HEK293 (cell line): ENCODE data around the gene NAPB.

Experiments
- CTCF ChIA-PET: fragments of 350-600 bp; formaldehyde crosslinking; extraction: SDS; loops from one replicate; lab custom pipeline; 2021; ENCODE audit warnings: antibody characterized with exemption; lab: Yijun Ruan, JAX
- POLR2A ChIA-PET: fragments of 300-600 bp; formaldehyde crosslinking; extraction: SDS; loops from one replicate; lab custom pipeline; 2020; ENCODE audit warnings: antibody characterized with exemption, inconsistent platforms; lab: Yijun Ruan, JAX
- H3K27ac ChIP-seq: fragments of 200-500 bp; sonication (Bioruptor generic); 2 replicates; pipeline ENCODE4 v1.5.1; 2014; ENCODE audit warnings: low read depth, low read length, control low read depth, inconsistent platforms; ENCODE audit errors: extremely low read depth
- H3K36me3 ChIP-seq, 2 experiments: fragments of 200-500 bp in 1 of 2; sonication (Bioruptor generic) in 1 of 2; 1 replicate in 1 of 2; 2 replicates in 1 of 2; pipeline ENCODE4 v1.5.1; 2014 to 2017; ENCODE audit warnings: inconsistent platforms in 2 of 2, low read length in 2 of 2; ENCODE audit not compliant: control insufficient read depth in 2 of 2, insufficient read depth in 1 of 2
- H3K4me1 ChIP-seq: fragments of 200-500 bp; sonication (Bioruptor generic); 2 replicates; pipeline ENCODE4 v1.5.1; 2014; ENCODE audit warnings: mild to moderate bottlenecking, low read length, inconsistent platforms; ENCODE audit not compliant: control insufficient read depth, insufficient read depth
- H3K4me3 ChIP-seq: 2 replicates; pipeline ENCODE4 v1.5.1; 2011; ENCODE audit warnings: low read depth, mild to moderate bottlenecking, control low read depth, low read length, moderate library complexity
- H3K9me3 ChIP-seq: fragments of 200-500 bp; sonication (Bioruptor generic); 2 replicates; pipeline ENCODE4 v1.5.1; 2014; ENCODE audit warnings: low read depth, low read length, inconsistent platforms; ENCODE audit not compliant: control insufficient read depth, insufficient read depth
- GLI2 ChIP-seq: fragments of 450-650 bp; formaldehyde crosslinking; IDR thresholded peaks from 2 replicates; pipeline ENCODE4; 2017; ENCODE audit warnings: missing biosample characterization, missing genetic modification characterization, low read depth, borderline replicate concordance
- GLIS2 ChIP-seq: fragments of 450-650 bp; formaldehyde crosslinking; IDR thresholded peaks from 2 replicates; pipeline ENCODE4 v1.5.1; 2016; ENCODE audit warnings: missing biosample characterization, missing genetic modification characterization
- KLF9 ChIP-seq: fragments of 450-650 bp; formaldehyde crosslinking; IDR thresholded peaks from 2 replicates; pipeline ENCODE4 v1.5.1; 2016; ENCODE audit warnings: missing biosample characterization, missing genetic modification characterization, low read depth
- SCRT2 ChIP-seq: fragments of 450-650 bp; formaldehyde crosslinking; IDR thresholded peaks from 2 replicates; pipeline ENCODE4 v1.5.1; 2016; ENCODE audit warnings: missing biosample characterization, missing genetic modification characterization
- ZBTB1 ChIP-seq: fragments of 450-650 bp; formaldehyde crosslinking; IDR thresholded peaks from 2 replicates; pipeline ENCODE4 v1.5.1; 2016; ENCODE audit warnings: missing biosample characterization, missing genetic modification characterization
- ZBTB17 ChIP-seq: fragments of 450-650 bp; formaldehyde crosslinking; IDR thresholded peaks from 2 replicates; pipeline ENCODE4 v1.5.1; 2016; ENCODE audit warnings: missing biosample characterization, missing genetic modification characterization
- ZBTB20 ChIP-seq: fragments of 450-650 bp; formaldehyde crosslinking; IDR thresholded peaks from 2 replicates; pipeline ENCODE4 v1.5.1; 2016; ENCODE audit warnings: missing biosample characterization, missing genetic modification characterization
- ZBTB21 ChIP-seq: fragments of 450-650 bp; formaldehyde crosslinking; IDR thresholded peaks from 2 replicates; pipeline ENCODE4 v1.5.1; 2017; ENCODE audit warnings: missing biosample characterization, missing genetic modification characterization
- ZFP3 ChIP-seq: fragments of 450-650 bp; formaldehyde crosslinking; IDR thresholded peaks from 2 replicates; pipeline ENCODE4 v1.5.1; 2016; ENCODE audit warnings: low read depth, missing biosample characterization, missing genetic modification characterization
- ZFP37 ChIP-seq: fragments of 450-650 bp; formaldehyde crosslinking; IDR thresholded peaks from 2 replicates; pipeline ENCODE4 v1.5.1; 2016; ENCODE audit warnings: missing biosample characterization, missing genetic modification characterization
- ZNF114 ChIP-seq: fragments of 450-650 bp; formaldehyde crosslinking; IDR thresholded peaks from 2 replicates; pipeline ENCODE4 v1.5.0; 2017; ENCODE audit warnings: missing biosample characterization, missing genetic modification characterization
- ZNF19 ChIP-seq: fragments of 450-650 bp; formaldehyde crosslinking; IDR thresholded peaks from 2 replicates; pipeline ENCODE4; 2016; ENCODE audit warnings: missing biosample characterization, missing genetic modification characterization, low read depth
- ZNF211 ChIP-seq: fragments of 450-650 bp; formaldehyde crosslinking; IDR thresholded peaks from 2 replicates; pipeline ENCODE4 v1.5.1; 2016; ENCODE audit warnings: low read depth, missing biosample characterization, missing genetic modification characterization
- ZNF221 ChIP-seq: fragments of 450-650 bp; formaldehyde crosslinking; IDR thresholded peaks from 2 replicates; pipeline ENCODE4 v1.5.1; 2017; ENCODE audit warnings: missing biosample characterization, missing genetic modification characterization, borderline replicate concordance
- ZNF426 ChIP-seq: fragments of 450-650 bp; formaldehyde crosslinking; IDR thresholded peaks from 2 replicates; pipeline ENCODE4 v1.5.1; 2017; ENCODE audit warnings: missing biosample characterization, missing genetic modification characterization, mild to moderate bottlenecking, inconsistent platforms, moderate library complexity
- ZNF521 ChIP-seq: fragments of 450-650 bp; formaldehyde crosslinking; IDR thresholded peaks from 2 replicates; pipeline ENCODE4 v1.5.1; 2017; ENCODE audit warnings: missing biosample characterization, mild to moderate bottlenecking, missing genetic modification characterization
- ZNF792 ChIP-seq: fragments of 450-650 bp; formaldehyde crosslinking; IDR thresholded peaks from 2 replicates; pipeline ENCODE4 v1.5.1; 2016; ENCODE audit warnings: missing biosample characterization, missing genetic modification characterization
- ZNF837 ChIP-seq: fragments of 450-650 bp; formaldehyde crosslinking; IDR thresholded peaks from 2 replicates; pipeline ENCODE4 v1.5.1; 2016; ENCODE audit warnings: missing biosample characterization, missing genetic modification characterization
- TF ChIP-seq, protein P1 (sequence below): fragments of 450-650 bp; formaldehyde crosslinking; IDR thresholded peaks from 2 replicates; pipeline ENCODE4 v1.5.1; 2016; ENCODE audit warnings: missing biosample characterization, missing genetic modification characterization
- TF ChIP-seq, protein P2 (sequence below): fragments of 450-650 bp; formaldehyde crosslinking; IDR thresholded peaks from 2 replicates; pipeline ENCODE4 v1.5.1; 2016; ENCODE audit warnings: missing biosample characterization, missing genetic modification characterization
- TF ChIP-seq, protein P3 (sequence below): fragments of 450-650 bp; formaldehyde crosslinking; IDR thresholded peaks from 2 replicates; pipeline ENCODE4 v1.5.1; 2016; ENCODE audit warnings: missing biosample characterization, missing genetic modification characterization
- TF ChIP-seq, protein P4 (sequence below): fragments of 450-650 bp; formaldehyde crosslinking; IDR thresholded peaks from 2 replicates; pipeline ENCODE4 v1.5.1; 2016; ENCODE audit warnings: missing biosample characterization, missing genetic modification characterization, borderline replicate concordance

The NAPB gene

DNA sequence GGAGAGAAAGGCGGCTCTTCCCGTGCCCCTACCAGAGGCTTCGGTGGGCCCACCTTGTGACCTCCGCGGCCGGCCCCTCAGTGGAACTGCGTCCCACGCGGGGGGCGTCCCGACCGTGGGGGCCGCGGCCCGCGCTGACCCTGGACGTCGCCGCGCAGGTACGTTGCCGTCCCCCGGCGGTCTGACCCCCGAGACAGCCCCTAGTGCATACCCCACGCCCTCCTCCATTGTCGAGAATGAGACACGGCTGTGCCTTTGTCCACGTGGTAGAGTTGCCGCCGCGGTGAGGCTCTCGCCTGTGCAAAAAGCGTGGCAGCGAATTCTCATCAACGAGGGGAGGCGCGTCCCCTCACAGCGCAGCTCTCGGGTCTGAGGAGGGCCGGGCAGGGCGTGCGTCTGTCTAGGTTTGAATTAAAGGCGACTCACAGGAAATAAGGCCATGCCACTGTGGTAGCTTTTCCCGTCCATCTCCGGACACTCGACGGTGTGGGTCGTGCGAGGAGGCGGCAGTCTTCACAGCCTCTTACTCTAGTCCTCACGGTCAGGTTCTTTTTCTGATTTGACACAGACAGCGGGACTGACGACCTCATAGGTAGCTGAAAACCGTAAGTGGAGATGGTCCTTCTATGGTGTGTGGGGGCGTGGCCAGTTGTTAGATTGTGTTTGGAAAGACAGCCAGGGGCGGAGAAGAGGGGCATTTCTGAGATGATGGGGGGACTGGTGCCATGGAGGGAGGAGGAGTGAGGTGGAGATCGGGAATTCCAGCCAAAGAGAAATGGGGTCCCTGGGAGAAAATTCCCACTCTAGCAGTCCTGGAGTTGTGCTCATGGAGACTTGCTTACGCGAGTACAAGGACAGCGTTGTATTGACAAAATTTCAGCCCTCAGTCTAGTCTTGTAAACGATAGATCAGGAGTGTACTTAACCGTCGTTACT is 70.1 kb downstream of the NAPB start (continued):
- TF ChIP-seq ZNF221 (tag by site-specific recombination) = no peak
- TF ChIP-seq ZBTB17 (tag by site-specific recombination) = 0 out of 2 replicates have a peak, but pooled peaks have one; percentile 21
- no peak for TF ChIP-seq ZNF211 (tag by site-specific recombination)
- no peak for TF ChIP-seq ZNF792
- peak; percentile 77 for TF ChIP-seq KLF9
- TF ChIP-seq, protein P1, sequence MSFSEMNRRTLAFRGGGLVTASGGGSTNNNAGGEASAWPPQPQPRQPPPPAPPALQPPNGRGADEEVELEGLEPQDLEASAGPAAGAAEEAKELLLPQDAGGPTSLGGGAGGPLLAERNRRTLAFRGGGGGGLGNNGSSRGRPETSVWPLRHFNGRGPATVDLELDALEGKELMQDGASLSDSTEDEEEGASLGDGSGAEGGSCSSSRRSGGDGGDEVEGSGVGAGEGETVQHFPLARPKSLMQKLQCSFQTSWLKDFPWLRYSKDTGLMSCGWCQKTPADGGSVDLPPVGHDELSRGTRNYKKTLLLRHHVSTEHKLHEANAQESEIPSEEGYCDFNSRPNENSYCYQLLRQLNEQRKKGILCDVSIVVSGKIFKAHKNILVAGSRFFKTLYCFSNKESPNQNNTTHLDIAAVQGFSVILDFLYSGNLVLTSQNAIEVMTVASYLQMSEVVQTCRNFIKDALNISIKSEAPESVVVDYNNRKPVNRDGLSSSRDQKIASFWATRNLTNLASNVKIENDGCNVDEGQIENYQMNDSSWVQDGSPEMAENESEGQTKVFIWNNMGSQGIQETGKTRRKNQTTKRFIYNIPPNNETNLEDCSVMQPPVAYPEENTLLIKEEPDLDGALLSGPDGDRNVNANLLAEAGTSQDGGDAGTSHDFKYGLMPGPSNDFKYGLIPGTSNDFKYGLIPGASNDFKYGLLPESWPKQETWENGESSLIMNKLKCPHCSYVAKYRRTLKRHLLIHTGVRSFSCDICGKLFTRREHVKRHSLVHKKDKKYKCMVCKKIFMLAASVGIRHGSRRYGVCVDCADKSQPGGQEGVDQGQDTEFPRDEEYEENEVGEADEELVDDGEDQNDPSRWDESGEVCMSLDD (tag by site-specific recombination) = 0 out of 2 replicates have a peak, but pooled peaks have one; percentile 29
- peak; percentile 70; the same call in 1 of the 2 replicates for TF ChIP-seq ZBTB20 (tag by site-specific recombination)
- no peak for TF ChIP-seq ZBTB1 (tag by site-specific recombination)
- no peak for TF ChIP-seq SCRT2
- no peak for TF ChIP-seq ZNF19 (tag by site-specific recombination)
- peak; percentile 92 for TF ChIP-seq GLIS2 (tag by site-specific recombination)
- TF ChIP-seq, all 188 proteins: peak for 15

DNA sequence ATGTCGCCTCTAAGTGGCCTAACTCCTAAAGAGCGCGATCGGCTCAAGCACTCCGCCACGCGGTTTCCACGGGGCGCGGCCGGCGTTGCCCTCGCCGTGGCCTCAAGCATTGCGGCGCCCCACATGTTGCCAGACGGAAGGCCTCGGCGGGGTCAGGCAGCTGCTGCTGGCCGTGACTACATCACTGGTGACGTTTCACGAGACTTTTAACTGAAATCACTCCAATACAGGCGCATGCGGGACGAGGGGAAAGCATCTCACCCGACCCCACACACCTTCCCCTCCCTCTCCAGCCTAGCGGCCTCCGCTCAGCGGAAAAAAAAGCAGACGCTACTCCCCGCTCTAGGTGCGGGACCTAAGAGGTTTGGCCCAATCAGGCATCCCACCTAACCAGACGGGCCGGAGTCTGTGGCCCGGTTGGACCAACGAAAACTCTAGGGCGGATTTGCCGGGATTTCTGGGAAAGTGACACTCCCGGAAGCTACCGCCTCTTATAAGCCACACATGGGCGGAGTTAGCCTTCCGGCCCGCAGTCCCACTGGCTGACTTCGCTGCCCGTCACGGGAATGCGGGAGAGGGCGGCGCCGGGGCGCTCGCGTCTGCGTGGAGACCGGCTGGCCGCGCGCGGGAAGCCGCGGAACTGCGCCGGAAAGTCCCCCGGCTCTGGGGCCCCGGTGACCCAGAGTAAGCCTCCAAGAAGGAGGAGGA is 70.9 kb downstream of the NAPB start, which contains the start of gene NXT1:
Gene NXT1 (plus strand): TSS at position 596 of the 708 bp plus-strand sequence. CDS start 3,251 bp downstream, outside the sequence.
- no peaks in the 10 kb centered on the region for H3K9me3 ChIP-seq
- 0 out of 2 replicates have a peak, but pooled peaks cover 2% of the 10 kb centered on the region for H3K4me1 ChIP-seq
- peak within 1 kb of the TSS; percentile 85 for H3K27ac ChIP-seq
- H3K4me3 ChIP-seq = peak within 1 kb of the TSS; percentile 77
- H3K36me3 ChIP-seq = peaks cover 0 to 26% of the 10 kb centered on the region in 2 experiments; a peak in 2 of 3 replicates
- ChIA-PET POLR2A (interaction anchor here (0.6 to 2.6 kb wide), 16 partner anchors 8 to 1721 kb away, joined by 3 to 30 read pairs (median 4); partner anchors contain the start of genes GZF1 and NAPB), CTCF (interaction anchor here (0.5 to 1.3 kb wide), 18 partner anchors 7 to 664 kb away, joined by 3 to 11 read pairs (median 4); no protein-coding TSS in a partner anchor)
- TF ChIP-seq, protein P1 (tag by site-specific recombination) = peak; percentile 81
- TF ChIP-seq ZNF837 (tag by site-specific recombination) = no peak
- no peak for TF ChIP-seq GLI2 (tag by site-specific recombination)
- TF ChIP-seq ZNF426 = no peak
- TF ChIP-seq ZFP37 = peak; percentile 64; the same call in 1 of the 2 replicates
- TF ChIP-seq ZFP3 = no peak
- TF ChIP-seq, protein P2, sequence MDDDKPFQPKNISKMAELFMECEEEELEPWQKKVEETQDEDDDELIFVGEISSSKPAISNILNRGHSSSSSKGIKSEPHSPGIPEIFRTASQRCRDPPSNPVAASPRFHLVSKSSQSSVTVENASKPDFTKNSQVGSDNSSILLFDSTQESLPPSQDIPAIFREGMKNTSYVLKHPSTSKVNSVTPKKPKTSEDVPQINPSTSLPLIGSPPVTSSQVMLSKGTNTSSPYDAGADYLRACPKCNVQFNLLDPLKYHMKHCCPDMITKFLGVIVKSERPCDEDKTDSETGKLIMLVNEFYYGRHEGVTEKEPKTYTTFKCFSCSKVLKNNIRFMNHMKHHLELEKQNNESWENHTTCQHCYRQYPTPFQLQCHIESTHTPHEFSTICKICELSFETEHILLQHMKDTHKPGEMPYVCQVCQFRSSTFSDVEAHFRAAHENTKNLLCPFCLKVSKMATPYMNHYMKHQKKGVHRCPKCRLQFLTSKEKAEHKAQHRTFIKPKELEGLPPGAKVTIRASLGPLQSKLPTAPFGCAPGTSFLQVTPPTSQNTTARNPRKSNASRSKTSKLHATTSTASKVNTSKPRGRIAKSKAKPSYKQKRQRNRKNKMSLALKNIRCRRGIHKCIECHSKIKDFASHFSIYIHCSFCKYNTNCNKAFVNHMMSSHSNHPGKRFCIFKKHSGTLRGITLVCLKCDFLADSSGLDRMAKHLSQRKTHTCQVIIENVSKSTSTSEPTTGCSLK = no peak
- TF ChIP-seq, protein P3, sequence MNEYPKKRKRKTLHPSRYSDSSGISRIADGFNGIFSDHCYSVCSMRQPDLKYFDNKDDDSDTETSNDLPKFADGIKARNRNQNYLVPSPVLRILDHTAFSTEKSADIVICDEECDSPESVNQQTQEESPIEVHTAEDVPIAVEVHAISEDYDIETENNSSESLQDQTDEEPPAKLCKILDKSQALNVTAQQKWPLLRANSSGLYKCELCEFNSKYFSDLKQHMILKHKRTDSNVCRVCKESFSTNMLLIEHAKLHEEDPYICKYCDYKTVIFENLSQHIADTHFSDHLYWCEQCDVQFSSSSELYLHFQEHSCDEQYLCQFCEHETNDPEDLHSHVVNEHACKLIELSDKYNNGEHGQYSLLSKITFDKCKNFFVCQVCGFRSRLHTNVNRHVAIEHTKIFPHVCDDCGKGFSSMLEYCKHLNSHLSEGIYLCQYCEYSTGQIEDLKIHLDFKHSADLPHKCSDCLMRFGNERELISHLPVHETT (tag by site-specific recombination) = no peak
- no peak for TF ChIP-seq ZNF521 (tag by site-specific recombination)
- TF ChIP-seq ZBTB21 (tag by site-specific recombination) = peak; percentile 54
- peak; percentile 78; the same call in 1 of the 2 replicates for TF ChIP-seq ZBTB20 (tag by site-specific recombination)
- no peak for TF ChIP-seq ZNF114
- TF ChIP-seq, protein P4, sequence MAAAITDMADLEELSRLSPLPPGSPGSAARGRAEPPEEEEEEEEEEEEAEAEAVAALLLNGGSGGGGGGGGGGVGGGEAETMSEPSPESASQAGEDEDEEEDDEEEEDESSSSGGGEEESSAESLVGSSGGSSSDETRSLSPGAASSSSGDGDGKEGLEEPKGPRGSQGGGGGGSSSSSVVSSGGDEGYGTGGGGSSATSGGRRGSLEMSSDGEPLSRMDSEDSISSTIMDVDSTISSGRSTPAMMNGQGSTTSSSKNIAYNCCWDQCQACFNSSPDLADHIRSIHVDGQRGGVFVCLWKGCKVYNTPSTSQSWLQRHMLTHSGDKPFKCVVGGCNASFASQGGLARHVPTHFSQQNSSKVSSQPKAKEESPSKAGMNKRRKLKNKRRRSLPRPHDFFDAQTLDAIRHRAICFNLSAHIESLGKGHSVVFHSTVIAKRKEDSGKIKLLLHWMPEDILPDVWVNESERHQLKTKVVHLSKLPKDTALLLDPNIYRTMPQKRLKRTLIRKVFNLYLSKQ (tag by site-specific recombination) = no peak
